Smooth muscle cell of the coronary artery (primary cell): Measurements from ENCODE around the gene TAF11L8. TPM values are rescaled to one million over a fixed set of nuclear protein-coding genes. Genes with fewer than 3 reads are reported as not detected.

Experiments
- total RNA-seq: library from RNA; depleted of rRNA; stranded (reverse); fragments of >200 nt; gene quantifications from 2 replicates; pipeline ENCODE4 v1.2.3, GENCODE V29; 2014; ENCODE audit warnings: low replicate concordance

The TAF11L8 gene
- not detected in 2 replicates for total RNA-seq

GRCh38 chr5:17590860-17591259 lies at the start of gene TAF11L8:
TAF11L8 (minus strand) TSS chr5:17590960.

GRCh38 chr5:17634160-17634559 lies 43.4 kb upstream of the TAF11L8 start, which contains the start of gene TAF11L14:
TAF11L14 (plus strand) TSS chr5:17634460.

GRCh38 chr5:17631788-17632187 lies 41.0 kb upstream of the TAF11L8 start, which contains the start of gene TAF11L13:
TAF11L13 (plus strand) TSS chr5:17632088.

GRCh38 chr5:17610092-17610491 lies 19.3 kb upstream of the TAF11L8 start, which contains the start of gene TAF11L12:
TAF11L12 (plus strand) TSS chr5:17610392.

GRCh38 chr5:17603880-17604279 lies 13.1 kb upstream of the TAF11L8 start, which contains the start of gene TAF11L11:
TAF11L11 (plus strand) TSS chr5:17604183.

GRCh38 chr5:17597728-17598127 lies 7.0 kb upstream of the TAF11L8 start, which contains the start of gene TAF11L10:
TAF11L10 (minus strand) TSS chr5:17597828.

GRCh38 chr5:17594255-17594654 lies 3.5 kb upstream of the TAF11L8 start, which contains the start of gene TAF11L9:
TAF11L9 (minus strand) TSS chr5:17594394.

GRCh38 chr5:17585658-17586057 lies 5.1 kb downstream of the TAF11L8 start, which contains the start of gene TAF11L7:
TAF11L7 (minus strand) TSS chr5:17585758.

Other genes with a start within 250 kb of the TAF11L8 start
- not detected in 2 replicates for gene TAF11L2, start 92.7 kb downstream of the TAF11L8 start, total RNA-seq
- not detected in 2 replicates for gene TAF11L3, start 72.6 kb downstream of the TAF11L8 start, total RNA-seq
- not detected in 2 replicates for gene TAF11L4, start 69.2 kb downstream of the TAF11L8 start, total RNA-seq
- gene TAF11L5, start 65.7 kb downstream of the TAF11L8 start, total RNA-seq = not detected in 2 replicates
- gene TAF11L6, start 62.3 kb downstream of the TAF11L8 start, total RNA-seq = not detected in 2 replicates
- not detected in 2 replicates for gene TAF11L7, start 5.2 kb downstream of the TAF11L8 start, total RNA-seq
- gene TAF11L9, start 3.4 kb upstream of the TAF11L8 start, total RNA-seq = not detected in 2 replicates
- not detected in 2 replicates for gene TAF11L10, start 6.9 kb upstream of the TAF11L8 start, total RNA-seq
- gene TAF11L11, start 13.2 kb upstream of the TAF11L8 start, total RNA-seq = not detected in 2 replicates
- gene TAF11L12, start 19.4 kb upstream of the TAF11L8 start, total RNA-seq = not detected in 2 replicates
- not detected in 2 replicates for gene TAF11L13, start 41.1 kb upstream of the TAF11L8 start, total RNA-seq
- gene TAF11L14, start 43.5 kb upstream of the TAF11L8 start, total RNA-seq = not detected in 2 replicates